Upper lobe of left lung (tissue), 6 donors: ENCODE results near the gene DPYD. TPM values are rescaled to one million over a fixed set of nuclear protein-coding genes. Genes with fewer than 3 reads are reported as not detected.

Experiments
- ATAC-seq, 2 donors: fragments of 200-7000 bp; cut with Tn5 transposase; one replicate each; pipeline ENCODE4 v1.9.1; 2022; ENCODE audit warnings: mild to moderate bottlenecking in 2 of 2, moderate library complexity in 2 of 2; ENCODE audit not compliant: low FRiP score in 2 of 2
- DNase-seq, 2 donors: peaks; one replicate each; pipeline ENCODE4 v3.0.0-alpha.2; 2019 to 2020
- H3K27ac ChIP-seq, 4 donors: fragments of 200-600 bp; sonication (generic); one replicate each; pipeline ENCODE4 v1.5.1; 2016 to 2019
- H3K27me3 ChIP-seq, 4 donors: fragments of 200-600 bp; sonication (generic); one replicate each; pipeline ENCODE4 v1.5.1; 2017 to 2019
- H3K36me3 ChIP-seq, 4 donors: fragments of 200-600 bp; sonication (generic); one replicate each; pipeline ENCODE4 v1.5.1; 2016 to 2019
- H3K4me1 ChIP-seq, 4 donors: fragments of 200-600 bp; sonication (generic); one replicate each; pipeline ENCODE4 v1.5.1; 2018 to 2019
- H3K4me3 ChIP-seq, 4 donors: fragments of 200-600 bp; sonication (generic); one replicate each; pipeline ENCODE4 v1.5.1; 2017 to 2019; ENCODE audit warnings: mild to moderate bottlenecking in 2 of 4, moderate library complexity in 1 of 4
- H3K9me3 ChIP-seq, 4 donors: fragments of 200-600 bp; sonication (generic); one replicate each; pipeline ENCODE4 v1.5.1; 2018 to 2019
- CTCF ChIP-seq, 6 experiments: fragments of 450-650 bp in 4 of 6; fragments of 200-600 bp in 2 of 6; sonication (generic) in 2 of 6; IDR thresholded peaks; one replicate each; pipeline ENCODE4 v1.5.1; 2016 to 2019; ENCODE audit warnings: antibody characterized with exemption in 6 of 6
- EP300 ChIP-seq, 4 donors: sonication (generic); formaldehyde crosslinking; IDR thresholded peaks; one replicate each; pipeline ENCODE4 v1.5.1; 2017; ENCODE audit warnings: antibody characterized with exemption in 4 of 4, control low read depth in 2 of 4
- POLR2A ChIP-seq, 4 donors: fragments of 450-650 bp; IDR thresholded peaks; one replicate each; pipeline ENCODE4 v1.5.1; 2016 to 2017; ENCODE audit warnings: antibody characterized with exemption in 4 of 4, mild to moderate bottlenecking in 2 of 4
- POLR2AphosphoS5 ChIP-seq, 2 donors: sonication (generic); formaldehyde crosslinking; IDR thresholded peaks; one replicate each; pipeline ENCODE4 v1.5.1; 2017; ENCODE audit warnings: antibody characterized with exemption in 2 of 2
- WGBS, 2 donors: methylation state at CpG; one replicate each; pipeline ENCODE4 v1.1.5; 2017 to 2018; 5-methylcytosine and 5-hydroxymethylcytosine counted together
- total RNA-seq, 6 donors: library from RNA; depleted of rRNA in 4 of 6; stranded (reverse); fragments of >200 nt in 4 of 6; gene quantifications; one replicate each; pipeline versions ENCODE4 v1.1.0 to v1.2.1, GENCODE V29; 2016 to 2021
- donor health status: DM: no; HTN: no; CAD: no; lungs with moderate emphysema.
- donor health status: DM: no; HTN: yes; CAD: no; lungs with severe emphysema.

Gene DPYD
- total RNA-seq, 6 donors from 2014 or later: 60.9 to 106 (median 79.7) TPM

- no peaks in the 10 kb centered on the region for H3K27me3 ChIP-seq
- no peaks in the 10 kb centered on the region for H3K36me3 ChIP-seq
- no peak for DNase-seq
- no peaks in the 10 kb centered on the region for H3K4me1 ChIP-seq
- H3K27ac ChIP-seq: no peak overlapping the region
- no peak overlapping the region for H3K4me3 ChIP-seq
- 95 to 97% methylated on average over 6 of the region's 6 CpGs for WGBS, 2 donors
- no peak for ATAC-seq
- no peaks in the 10 kb centered on the region for H3K9me3 ChIP-seq
- TF ChIP-seq POLR2A (IDR thresholded peaks at IDR 0.05): no peak
- no peak for TF ChIP-seq CTCF (IDR thresholded peaks at IDR 0.05)
- no peak for TF ChIP-seq POLR2AphosphoS5 (IDR thresholded peaks at IDR 0.05)
Observed at GRCh38 chr1:97730271-97730670, 190.6 kb downstream of the DPYD start.

GRCh38 chr1:97728436-97728835 lies 192.4 kb downstream of the DPYD start:
- no peaks in the 10 kb centered on the region for H3K9me3 ChIP-seq
- ATAC-seq (no peak), DNase-seq (no peak)
- no peaks in the 10 kb centered on the region for H3K4me1 ChIP-seq
- H3K4me3 ChIP-seq: no peak overlapping the region
- no peaks in the 10 kb centered on the region for H3K36me3 ChIP-seq
- no peak overlapping the region for H3K27ac ChIP-seq
- 97 to 100% methylated on average over 1 of the region's 1 CpG for WGBS, 2 donors
- no peak for TF ChIP-seq POLR2A (IDR thresholded peaks at IDR 0.05)
- no peak for TF ChIP-seq EP300 (IDR thresholded peaks at IDR 0.05)
- TF ChIP-seq CTCF (IDR thresholded peaks at IDR 0.05): no peak
- TF ChIP-seq POLR2AphosphoS5 (IDR thresholded peaks at IDR 0.05): no peak
- H3K27me3 ChIP-seq: no peaks in the 10 kb centered on the region

GRCh38 chr1:97727029-97727428 lies 193.8 kb downstream of the DPYD start:
- no peak for ATAC-seq
- no peak for DNase-seq
- no peaks in the 10 kb centered on the region for H3K36me3 ChIP-seq
- H3K4me3 ChIP-seq: no peak overlapping the region
- H3K27me3 ChIP-seq: no peaks in the 10 kb centered on the region
- no peak for TF ChIP-seq POLR2A (IDR thresholded peaks at IDR 0.05)
- no peak for TF ChIP-seq EP300 (IDR thresholded peaks at IDR 0.05)
- TF ChIP-seq POLR2AphosphoS5 (IDR thresholded peaks at IDR 0.05): no peak
- TF ChIP-seq CTCF (IDR thresholded peaks at IDR 0.05): no peak
- no peaks in the 10 kb centered on the region for H3K9me3 ChIP-seq
- H3K4me1 ChIP-seq: no peaks in the 10 kb centered on the region
- H3K27ac ChIP-seq: no peak overlapping the region

- TF ChIP-seq EP300 (IDR thresholded peaks at IDR 0.05): no peak
- no peak for TF ChIP-seq POLR2AphosphoS5 (IDR thresholded peaks at IDR 0.05)
- TF ChIP-seq POLR2A (IDR thresholded peaks at IDR 0.05): no peak
- TF ChIP-seq CTCF (IDR thresholded peaks at IDR 0.05): no peak
- no peaks in the 10 kb centered on the region for H3K27me3 ChIP-seq
- H3K9me3 ChIP-seq: no peaks in the 10 kb centered on the region
- DNase-seq: no peak
- no peaks in the 10 kb centered on the region for H3K4me1 ChIP-seq
- no peak for ATAC-seq
- H3K27ac ChIP-seq: no peak overlapping the region
- H3K36me3 ChIP-seq: peaks cover 0 to under 1% (median 0%) of the 10 kb centered on the region in 4 donors
- H3K4me3 ChIP-seq: no peak overlapping the region
Observed at GRCh38 chr1:97726386-97726785, 194.4 kb downstream of the DPYD start.

DNA sequence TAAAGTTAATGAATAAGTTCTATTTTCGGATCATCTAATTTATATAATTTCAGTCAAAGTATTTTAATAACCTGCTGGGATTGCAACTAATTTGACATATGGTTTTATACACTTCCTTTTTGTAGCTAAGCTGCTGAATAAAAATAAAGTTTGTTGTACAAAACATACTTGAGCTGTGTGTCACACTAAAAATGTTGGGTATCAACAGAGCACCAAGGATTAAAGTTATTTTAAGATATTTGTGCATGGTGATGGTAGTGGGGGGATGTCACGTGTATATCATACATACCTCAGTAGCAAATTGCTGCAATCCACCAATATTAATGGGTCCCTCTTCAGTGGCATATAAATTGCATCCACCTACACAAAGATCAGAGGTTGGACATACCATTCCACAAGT lies 199.6 kb downstream of the DPYD start:
- no peaks in the 10 kb centered on the region for H3K4me1 ChIP-seq
- no peak for TF ChIP-seq CTCF (IDR thresholded peaks at IDR 0.05)
- no peak for TF ChIP-seq EP300 (IDR thresholded peaks at IDR 0.05)
- no peak for TF ChIP-seq POLR2A (IDR thresholded peaks at IDR 0.05)
- no peak for TF ChIP-seq POLR2AphosphoS5 (IDR thresholded peaks at IDR 0.05)
- no peak overlapping the region for H3K4me3 ChIP-seq
- DNase-seq: no peak
- H3K36me3 ChIP-seq: peaks cover 0 to 16% (median 4%) of the 10 kb centered on the region in 4 donors
- no peaks in the 10 kb centered on the region for H3K27me3 ChIP-seq
- H3K9me3 ChIP-seq: no peaks in the 10 kb centered on the region
- H3K27ac ChIP-seq: no peak overlapping the region
- 92 to 95% methylated on average over 2 of the region's 2 CpGs for WGBS, 2 donors
- ATAC-seq: no peak
